G401.6 (cell line): ENCODE results near the gene FITM1.
"Not testable (repeated sequence)": the region's sequence is repeated elsewhere in the genome, so short reads cannot be mapped to it uniquely, and the experiment has no call there.

Source experiments
- FAIRE-seq: peaks from 2 replicates; lab custom pipeline; 2012; peaks lifted over from hg19 to GRCh38; lab: Jason Lieb, UNC

Gene FITM1

GRCh38 chr14:24098229-24098926 is 32.1 kb upstream of the FITM1 start:
- no peak for FAIRE-seq

- FAIRE-seq: no peak
Measured at GRCh38 chr14:24098927-24099813, 31.3 kb upstream of the FITM1 start.

GRCh38 chr14:24100197-24100981 is 30.1 kb upstream of the FITM1 start:
- FAIRE-seq: no peak

- FAIRE-seq: no peak
Measured at GRCh38 chr14:24100982-24101494, 29.4 kb upstream of the FITM1 start.

- FAIRE-seq: no peak
Measured at GRCh38 chr14:24102357-24103048, 28.0 kb upstream of the FITM1 start.

GRCh38 chr14:24103451-24103850 is 27.0 kb upstream of the FITM1 start:
- FAIRE-seq: no peak

- not testable (repeated sequence) for FAIRE-seq
Measured at GRCh38 chr14:24105609-24106239, 24.7 kb upstream of the FITM1 start.

- no peak for FAIRE-seq
Measured at GRCh38 chr14:24106672-24107271, 23.7 kb upstream of the FITM1 start.

- FAIRE-seq: no peak
Measured at GRCh38 chr14:24108336-24108874, 22.1 kb upstream of the FITM1 start.

- FAIRE-seq: no peak
Measured at GRCh38 chr14:24110060-24110459, 20.4 kb upstream of the FITM1 start.

GRCh38 chr14:24110523-24110922 is 19.9 kb upstream of the FITM1 start:
- no peak for FAIRE-seq

- FAIRE-seq: no peak
Measured at GRCh38 chr14:24113379-24113800, 17.1 kb upstream of the FITM1 start.

GRCh38 chr14:24113801-24114531 is 16.5 kb upstream of the FITM1 start:
- no peak for FAIRE-seq

- FAIRE-seq: peak; percentile 98
Measured at GRCh38 chr14:24114532-24115421, 15.7 kb upstream of the FITM1 start, which contains the start of the genes DCAF11 and NRL. TSS of gene DCAF11 (plus strand) at chr14:24114777. CDS start at chr14:24115595, 818 bp downstream. TSS of gene NRL (minus strand) at chr14:24114949. CDS start at chr14:24082848, 32,101 bp downstream.

- FAIRE-seq: no peak
Measured at GRCh38 chr14:24115422-24116127, 14.9 kb upstream of the FITM1 start.

- no peak for FAIRE-seq
Measured at GRCh38 chr14:24116128-24116814, 14.2 kb upstream of the FITM1 start.

GRCh38 chr14:24117179-24117578 is 13.3 kb upstream of the FITM1 start:
- FAIRE-seq: no peak
